K562 (cell line): ENCODE measurements around the gene PRR15L. TPM values are rescaled to one million over a fixed set of nuclear protein-coding genes. Genes with fewer than 3 reads are reported as not detected.

Experiments used
- ATAC-seq: fragments of 200-7000 bp; cut with Tn5 transposase; 3 replicates; pipeline ENCODE4 v1.9.1; 2020; ENCODE audit warnings: moderate library complexity
- BruUV-seq: library from RNA; stranded (reverse); fragments of 400-500 nt; replicated peaks from 2 replicates; lab custom pipeline; 2021; lab: Mats Ljungman, UMichigan
- CTCF ChIA-PET: fragments of 300-600 bp; formaldehyde crosslinking; extraction: SDS; loops from one replicate; lab custom pipeline; 2021; ENCODE audit warnings: low intra/inter-chr PET ratio; lab: Yijun Ruan, JAX
- POLR2A ChIA-PET: fragments of 300-600, 350-650 bp; sonication (Branson Sonifier 250); formaldehyde crosslinking; extraction: SDS; loops from one replicate; lab custom pipeline; 2021; ENCODE audit warnings: antibody characterized with exemption, inconsistent platforms; lab: Yijun Ruan, JAX
- DNase-seq, 4 experiments: peaks; one replicate each; pipeline versions ENCODE4 v3.0.0 to v3.0.0-alpha.2; 2011 to 2018; ENCODE audit warnings: low spot score in 3 of 4, mixed read lengths in 3 of 4; ENCODE audit errors: extremely low read depth in 1 of 4
- FAIRE-seq: peaks from 2 replicates; lab custom pipeline; 2011; peaks lifted over from hg19 to GRCh38; lab: Jason Lieb, UNC
- H2AFZ ChIP-seq: 2 replicates; pipeline ENCODE4 v1.6.0; 2011; ENCODE audit warnings: low read depth, low read length, control low read depth, inconsistent platforms
- H3K27ac ChIP-seq: fragments of 200-600 bp; 3 replicates; pipeline ENCODE4 v1.8.0; 2011; ENCODE audit warnings: low read depth, mild to moderate bottlenecking, control low read depth, inconsistent platforms, low read length, moderate library complexity, mixed read lengths; ENCODE audit errors: extremely low read depth
- H3K27me3 ChIP-seq, 2 experiments: fragments of 300-600 bp in 1 of 2; 2 replicates in 1 of 2; 3 replicates in 1 of 2; pipeline versions ENCODE4 v1.6.0 to v1.8.0; 2011; ENCODE audit warnings: inconsistent platforms in 2 of 2, low read length in 2 of 2, mild to moderate bottlenecking in 1 of 2, mixed read lengths in 1 of 2, moderate library complexity in 1 of 2; ENCODE audit not compliant: control insufficient read depth in 2 of 2, insufficient read depth in 2 of 2
- H3K36me3 ChIP-seq: fragments of 300-600 bp; 3 replicates; pipeline ENCODE4 v1.8.0; 2011; ENCODE audit warnings: mild to moderate bottlenecking, low read length, inconsistent platforms; ENCODE audit not compliant: control insufficient read depth, insufficient read depth
- H3K4me1 ChIP-seq, 2 experiments: fragments of 200-600 bp in 1 of 2; replicated peaks in 1 of 2; 2 replicates in 1 of 2; 3 replicates in 1 of 2; pipeline versions ENCODE4 v1.5.1 to v1.8.0; 2011; ENCODE audit warnings: inconsistent platforms in 2 of 2, low read length in 2 of 2, mild to moderate bottlenecking in 1 of 2, mixed read lengths in 1 of 2, moderate library complexity in 1 of 2; ENCODE audit not compliant: control insufficient read depth in 2 of 2, insufficient read depth in 2 of 2
- H3K4me2 ChIP-seq: 2 replicates; pipeline ENCODE4 v1.6.1; 2011; ENCODE audit warnings: low read length, control low read depth, inconsistent platforms, mixed read lengths; ENCODE audit not compliant: insufficient read depth
- H3K4me3 ChIP-seq: fragments of 200-600 bp; sonication (generic), shearing (Covaris generic); 2 replicates; pipeline ENCODE4 v1.5.1; 2016; ENCODE audit warnings: control low read depth, inconsistent platforms
- H3K79me2 ChIP-seq: fragments of 200-600 bp; 3 replicates; pipeline ENCODE4 v1.8.0; 2011; ENCODE audit warnings: low read length, inconsistent platforms; ENCODE audit not compliant: control insufficient read depth, insufficient read depth
- H3K9ac ChIP-seq, 2 experiments: 2 replicates each; pipeline versions ENCODE4 v1.6.0 to v1.6.1; 2011; ENCODE audit warnings: low read depth in 2 of 2, low read length in 2 of 2, control low read depth in 1 of 2, inconsistent platforms in 1 of 2, mild to moderate bottlenecking in 1 of 2, mixed read lengths in 1 of 2; ENCODE audit not compliant: insufficient read depth in 1 of 2
- H3K9me1 ChIP-seq: one replicate; pipeline ENCODE4 v1.6.0; 2011; ENCODE audit warnings: inconsistent platforms, mild to moderate bottlenecking, low read length, moderate library complexity; ENCODE audit not compliant: control insufficient read depth, insufficient read depth
- H3K9me3 ChIP-seq: replicated peaks from 2 replicates; pipeline ENCODE4 v1.5.1; 2011; ENCODE audit warnings: low read depth, low read length, inconsistent platforms; ENCODE audit not compliant: control insufficient read depth, insufficient read depth
- H4K20me1 ChIP-seq: replicated peaks from 2 replicates; pipeline ENCODE4 v1.6.1; 2011; ENCODE audit warnings: low read length, inconsistent platforms, mixed read lengths; ENCODE audit not compliant: control insufficient read depth, insufficient read depth
- ARID1B ChIP-seq: fragments of 450-650 bp; IDR thresholded peaks from 2 replicates; pipeline ENCODE4 v1.6.1; 2016; ENCODE audit warnings: antibody characterized with exemption, mild to moderate bottlenecking, inconsistent platforms
- CBFA2T2 ChIP-seq: fragments of 450-650 bp; conservative IDR thresholded peaks from 2 replicates; pipeline ENCODE4 v1.6.1; 2017; ENCODE audit warnings: mild to moderate bottlenecking
- CBFA2T3 ChIP-seq: fragments of 450-650 bp; IDR thresholded peaks from 2 replicates; pipeline ENCODE4 v1.6.1; 2017
- EHMT2 ChIP-seq: fragments of 450-650 bp; IDR thresholded peaks from 2 replicates; pipeline ENCODE4 v1.6.1; 2018; ENCODE audit warnings: antibody characterized with exemption
- FUS ChIP-seq: fragments of 200-400 bp; formaldehyde crosslinking; optimal IDR thresholded peaks from 2 replicates; pipeline ENCODE3; 2017; ENCODE audit warnings: low read depth, low read length
- KHSRP ChIP-seq: fragments of 450-650 bp; IDR thresholded peaks from 2 replicates; pipeline ENCODE4 v1.6.1; 2017
- NR4A1 ChIP-seq, 2 experiments: fragments of 250-450 bp in 1 of 2; fragments of 450-650 bp in 1 of 2; sonication (Bioruptor Pico) in 1 of 2; IDR thresholded peaks; 2 replicates each; pipeline versions ENCODE4 v1.4.0 to v1.6.1; 2016 to 2020; ENCODE audit warnings: mild to moderate bottlenecking in 2 of 2, missing compliant biosample characterization in 1 of 2, missing genetic modification characterization in 1 of 2, moderate library complexity in 1 of 2
- TAL1 ChIP-seq: fragments of 450-650 bp; IDR thresholded peaks from 2 replicates; pipeline ENCODE4 v1.6.1; 2016; ENCODE audit warnings: mild to moderate bottlenecking
- TCF3 ChIP-seq: sonication (generic); formaldehyde crosslinking; IDR thresholded peaks from 2 replicates; pipeline ENCODE4 v1.4.0; 2020; ENCODE audit warnings: mild to moderate bottlenecking, missing genetic modification reagents
- YBX1 ChIP-seq: fragments of 450-650 bp; IDR thresholded peaks from 2 replicates; pipeline ENCODE4 v1.7.1; 2016; ENCODE audit warnings: mild to moderate bottlenecking
- WGBS: fragments of 100-300 bp; shearing (Covaris generic); methylation state at CpG from one replicate; pipeline ENCODE4 v1.1.6; 2016; ENCODE audit warnings: low coverage, mixed read lengths; ENCODE audit not compliant: insufficient coverage; ENCODE audit errors: missing lambda C conversion rate; 5-methylcytosine and 5-hydroxymethylcytosine counted together
- in situ Hi-C: fragments of 300-500 bp; cut with MboI; formaldehyde crosslinking; loops from 4 replicates; pipeline ENCODE4 v1.15.0; 2018; ENCODE audit warnings: inconsistent platforms, mixed read lengths
- intact Hi-C: fragments of 100-400 bp; cut with micrococcal nuclease; formaldehyde crosslinking; loops from 2 replicates; pipeline ENCODE4 v1.14.2; 2022
- polyA plus RNA-seq, 8 experiments: library from polyadenylated mRNA; depleted of rRNA in 4 of 8; stranded (reverse) in 5 of 8; unstranded in 3 of 8; fragments of >200 nt; fragmentation: Nextera tagmentation in 2 of 8; fragmentation: Illumina TruSeq in 1 of 8; extraction: Ambion mirVana in 2 of 8; extraction: Trizol in 1 of 8; gene quantifications; 2 replicates each; pipeline versions ENCODE4 v1.2.1 to v1.2.3, GENCODE V29; 2011 to 2014; ENCODE audit warnings: inconsistent platforms in 1 of 8, missing spikeins in 1 of 8
- total RNA-seq, 7 experiments: library from RNA; depleted of rRNA in 6 of 7; stranded (reverse); fragments of >200 nt in 6 of 7; fragmentation: Illumina TruSeq in 2 of 7; extraction: Trizol in 2 of 7; gene quantifications; 2 replicates each; pipeline versions ENCODE4 v1.2.1 to v1.2.3, GENCODE V29; 2011 to 2021; ENCODE audit warnings: low replicate concordance in 1 of 7
- TF ChIP-seq, protein P1 (sequence below): sonication (generic); formaldehyde crosslinking; IDR thresholded peaks from 2 replicates; pipeline ENCODE4 v1.8.1; 2023; ENCODE audit warnings: missing genetic modification reagents, mild to moderate bottlenecking, borderline replicate concordance
- TF ChIP-seq, protein P2 (sequence below): sonication (generic); formaldehyde crosslinking; IDR thresholded peaks from 2 replicates; pipeline ENCODE4 v1.8.0; 2022; ENCODE audit warnings: mild to moderate bottlenecking, missing genetic modification reagents, borderline replicate concordance
- TF ChIP-seq, protein P3 (sequence below): fragments of 250-450 bp; sonication (Bioruptor Pico); IDR thresholded peaks from 2 replicates; pipeline ENCODE4 v1.8.0; 2021; ENCODE audit warnings: moderate library complexity, mild to moderate bottlenecking, inconsistent platforms
- TF ChIP-seq, protein P4 (sequence below): fragments of 250-450 bp; sonication (Bioruptor Pico); IDR thresholded peaks from 2 replicates; pipeline ENCODE4 v1.9.0; 2021; ENCODE audit warnings: mild to moderate bottlenecking

The PRR15L gene
- total and polyA plus RNA-seq, 9 of the 15 experiments (the other 6 are each of a cell fraction or from before 2014, with no cell fraction given) = 0.03 TPM; not detected in 8

DNA sequence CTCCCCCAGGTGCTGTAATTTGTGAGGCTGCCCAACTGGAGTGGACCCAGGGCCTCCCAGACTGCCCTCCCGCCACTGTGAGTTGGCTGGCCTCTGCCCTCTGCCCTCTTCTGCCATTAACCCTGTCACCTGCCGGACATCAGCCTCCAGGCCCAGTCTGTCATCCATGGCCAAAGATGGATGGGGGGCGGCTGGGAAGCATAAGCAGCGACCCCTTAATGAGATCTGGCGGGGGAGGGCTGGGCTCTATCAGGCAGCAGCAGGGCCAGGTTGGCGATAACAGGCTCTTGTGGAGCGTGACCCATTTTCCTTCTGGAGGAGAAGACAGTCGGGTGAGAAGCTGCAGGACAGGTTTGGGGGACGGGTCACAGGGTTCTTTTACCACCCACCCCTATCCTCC, 38.5 kb upstream of the PRR15L start:
- FAIRE-seq (no peak), ATAC-seq (peak; percentile 27; the same call in 1 of the 3 replicates), DNase-seq (peak in 1 of 4 experiments; percentile 48)
- Histone ChIP-seq H3K9me1 (no peaks in the 10 kb centered on the region), H3K9ac (peak overlapping the region in 1 of 2 experiments; percentile 73; a peak in 1 of 4 replicates), H3K27ac (no peak overlapping the region), H2AFZ (0 out of 2 replicates have a peak overlapping the region, but pooled peaks have one; percentile 26), H3K9me3 (no peaks in the 10 kb centered on the region), H4K20me1 (no peaks in the 10 kb centered on the region), H3K4me2 (no peak overlapping the region; the same call in 1 of the 2 replicates), H3K79me2 (no peaks in the 10 kb centered on the region), H3K4me3 (no peak overlapping the region), H3K36me3 (no peaks in the 10 kb centered on the region), H3K27me3 (no peaks in the 10 kb centered on the region), H3K4me1 (peaks cover 21 to 28% of the 10 kb centered on the region in 2 experiments)
- ChIA-PET CTCF (no interaction called here), POLR2A (interaction anchor here (0.5 to 1.5 kb wide), 3 partner anchors 9 to 26 kb away, joined by 3 to 4 read pairs (median 4); partner anchors contain the start of gene CDK5RAP3)
- no TSS peak for BruUV-seq
- 18% methylated on average over 8 of the region's 9 CpGs for WGBS
- intact Hi-C loops (no loop called here), in situ Hi-C loops (no loop called here)
- TF ChIP-seq, protein P1, sequence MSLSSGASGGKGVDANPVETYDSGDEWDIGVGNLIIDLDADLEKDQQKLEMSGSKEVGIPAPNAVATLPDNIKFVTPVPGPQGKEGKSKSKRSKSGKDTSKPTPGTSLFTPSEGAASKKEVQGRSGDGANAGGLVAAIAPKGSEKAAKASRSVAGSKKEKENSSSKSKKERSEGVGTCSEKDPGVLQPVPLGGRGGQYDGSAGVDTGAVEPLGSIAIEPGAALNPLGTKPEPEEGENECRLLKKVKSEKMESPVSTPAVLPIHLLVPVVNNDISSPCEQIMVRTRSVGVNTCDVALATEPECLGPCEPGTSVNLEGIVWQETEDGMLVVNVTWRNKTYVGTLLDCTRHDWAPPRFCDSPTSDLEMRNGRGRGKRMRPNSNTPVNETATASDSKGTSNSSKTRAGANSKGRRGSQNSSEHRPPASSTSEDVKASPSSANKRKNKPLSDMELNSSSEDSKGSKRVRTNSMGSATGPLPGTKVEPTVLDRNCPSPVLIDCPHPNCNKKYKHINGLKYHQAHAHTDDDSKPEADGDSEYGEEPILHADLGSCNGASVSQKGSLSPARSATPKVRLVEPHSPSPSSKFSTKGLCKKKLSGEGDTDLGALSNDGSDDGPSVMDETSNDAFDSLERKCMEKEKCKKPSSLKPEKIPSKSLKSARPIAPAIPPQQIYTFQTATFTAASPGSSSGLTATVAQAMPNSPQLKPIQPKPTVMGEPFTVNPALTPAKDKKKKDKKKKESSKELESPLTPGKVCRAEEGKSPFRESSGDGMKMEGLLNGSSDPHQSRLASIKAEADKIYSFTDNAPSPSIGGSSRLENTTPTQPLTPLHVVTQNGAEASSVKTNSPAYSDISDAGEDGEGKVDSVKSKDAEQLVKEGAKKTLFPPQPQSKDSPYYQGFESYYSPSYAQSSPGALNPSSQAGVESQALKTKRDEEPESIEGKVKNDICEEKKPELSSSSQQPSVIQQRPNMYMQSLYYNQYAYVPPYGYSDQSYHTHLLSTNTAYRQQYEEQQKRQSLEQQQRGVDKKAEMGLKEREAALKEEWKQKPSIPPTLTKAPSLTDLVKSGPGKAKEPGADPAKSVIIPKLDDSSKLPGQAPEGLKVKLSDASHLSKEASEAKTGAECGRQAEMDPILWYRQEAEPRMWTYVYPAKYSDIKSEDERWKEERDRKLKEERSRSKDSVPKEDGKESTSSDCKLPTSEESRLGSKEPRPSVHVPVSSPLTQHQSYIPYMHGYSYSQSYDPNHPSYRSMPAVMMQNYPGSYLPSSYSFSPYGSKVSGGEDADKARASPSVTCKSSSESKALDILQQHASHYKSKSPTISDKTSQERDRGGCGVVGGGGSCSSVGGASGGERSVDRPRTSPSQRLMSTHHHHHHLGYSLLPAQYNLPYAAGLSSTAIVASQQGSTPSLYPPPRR (CRISPR knock-in tag) = no peak
- TF ChIP-seq KHSRP (no peak), TAL1 (peak; percentile 25; the same call in 1 of the 2 replicates), FUS (no peak), YBX1 (no peak), ARID1B (peak; percentile 63), EHMT2 (no peak), NR4A1 (CRISPR knock-in tag; IDR thresholded peaks at IDR 0.05) (no peak), NR4A1 (tag; IDR thresholded peaks at IDR 0.05) (no peak), CBFA2T2 (0 out of 2 replicates have a peak, but pooled peaks have one; percentile 18), CBFA2T3 (peak; percentile 57), TCF3 (peak; percentile 53; the same call in 1 of the 2 replicates)
- TF ChIP-seq, protein P2, sequence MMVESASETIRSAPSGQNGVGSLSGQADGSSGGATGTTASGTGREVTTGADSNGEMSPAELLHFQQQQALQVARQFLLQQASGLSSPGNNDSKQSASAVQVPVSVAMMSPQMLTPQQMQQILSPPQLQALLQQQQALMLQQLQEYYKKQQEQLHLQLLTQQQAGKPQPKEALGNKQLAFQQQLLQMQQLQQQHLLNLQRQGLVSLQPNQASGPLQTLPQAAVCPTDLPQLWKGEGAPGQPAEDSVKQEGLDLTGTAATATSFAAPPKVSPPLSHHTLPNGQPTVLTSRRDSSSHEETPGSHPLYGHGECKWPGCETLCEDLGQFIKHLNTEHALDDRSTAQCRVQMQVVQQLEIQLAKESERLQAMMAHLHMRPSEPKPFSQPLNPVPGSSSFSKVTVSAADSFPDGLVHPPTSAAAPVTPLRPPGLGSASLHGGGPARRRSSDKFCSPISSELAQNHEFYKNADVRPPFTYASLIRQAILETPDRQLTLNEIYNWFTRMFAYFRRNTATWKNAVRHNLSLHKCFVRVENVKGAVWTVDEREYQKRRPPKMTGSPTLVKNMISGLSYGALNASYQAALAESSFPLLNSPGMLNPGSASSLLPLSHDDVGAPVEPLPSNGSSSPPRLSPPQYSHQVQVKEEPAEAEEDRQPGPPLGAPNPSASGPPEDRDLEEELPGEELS (CRISPR knock-in tag) = no peak
- TF ChIP-seq, protein P3, sequence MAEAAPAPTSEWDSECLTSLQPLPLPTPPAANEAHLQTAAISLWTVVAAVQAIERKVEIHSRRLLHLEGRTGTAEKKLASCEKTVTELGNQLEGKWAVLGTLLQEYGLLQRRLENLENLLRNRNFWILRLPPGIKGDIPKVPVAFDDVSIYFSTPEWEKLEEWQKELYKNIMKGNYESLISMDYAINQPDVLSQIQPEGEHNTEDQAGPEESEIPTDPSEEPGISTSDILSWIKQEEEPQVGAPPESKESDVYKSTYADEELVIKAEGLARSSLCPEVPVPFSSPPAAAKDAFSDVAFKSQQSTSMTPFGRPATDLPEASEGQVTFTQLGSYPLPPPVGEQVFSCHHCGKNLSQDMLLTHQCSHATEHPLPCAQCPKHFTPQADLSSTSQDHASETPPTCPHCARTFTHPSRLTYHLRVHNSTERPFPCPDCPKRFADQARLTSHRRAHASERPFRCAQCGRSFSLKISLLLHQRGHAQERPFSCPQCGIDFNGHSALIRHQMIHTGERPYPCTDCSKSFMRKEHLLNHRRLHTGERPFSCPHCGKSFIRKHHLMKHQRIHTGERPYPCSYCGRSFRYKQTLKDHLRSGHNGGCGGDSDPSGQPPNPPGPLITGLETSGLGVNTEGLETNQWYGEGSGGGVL (CRISPR knock-in tag) = no peak
- TF ChIP-seq, protein P4, sequence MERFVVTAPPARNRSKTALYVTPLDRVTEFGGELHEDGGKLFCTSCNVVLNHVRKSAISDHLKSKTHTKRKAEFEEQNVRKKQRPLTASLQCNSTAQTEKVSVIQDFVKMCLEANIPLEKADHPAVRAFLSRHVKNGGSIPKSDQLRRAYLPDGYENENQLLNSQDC (CRISPR knock-in tag) = no peak
